NCI-H1048 (cell line): ENCODE data around the gene TPT1.
"Not testable (repeated sequence)": the region's sequence is repeated elsewhere in the genome, so short reads cannot be mapped to it uniquely, and the experiment has no call there.

Experiments used
- DNase-seq: peaks from one replicate; lab custom pipeline; 2025; lab: John Stamatoyannopoulos, UW

The TPT1 gene

GRCh38 chr13:45301263-45301662 is 39.7 kb downstream of the TPT1 start:
- no peak for DNase-seq

- DNase-seq = no peak
These were observed 40.6 kb downstream of the TPT1 start for GRCh38 chr13:45300190-45300985.

GRCh38 chr13:45299194-45299593 is 41.8 kb downstream of the TPT1 start:
- no peak for DNase-seq

GRCh38 chr13:45298550-45298949 is 42.4 kb downstream of the TPT1 start:
- DNase-seq = not testable (repeated sequence)

GRCh38 chr13:45298206-45298505 is 42.8 kb downstream of the TPT1 start:
- DNase-seq = no peak

GRCh38 chr13:45297456-45298205 is 43.4 kb downstream of the TPT1 start:
- DNase-seq = no peak

- no peak for DNase-seq
These were observed 44.7 kb downstream of the TPT1 start for GRCh38 chr13:45296259-45296658.

- no peak for DNase-seq
These were observed 45.4 kb downstream of the TPT1 start for GRCh38 chr13:45295536-45295935.

GRCh38 chr13:45292176-45292575 is 48.8 kb downstream of the TPT1 start:
- no peak for DNase-seq

GRCh38 chr13:45289936-45290563 is 50.9 kb downstream of the TPT1 start:
- DNase-seq = no peak
